Left ventricle myocardium superior (tissue), 1 donor: ENCODE data around the gene PLXND1. TPM values are rescaled to one million over a fixed set of nuclear protein-coding genes. Genes with fewer than 3 reads are reported as not detected.

ENCODE experiments used
- ATAC-seq: fragments of 200-7000 bp; cut with Tn5 transposase; one replicate; pipeline ENCODE4 v1.9.1; 2020; ENCODE audit warnings: mild to moderate bottlenecking, moderate library complexity
- DNase-seq: peaks from one replicate; pipeline ENCODE4 v3.0.0-alpha.2; 2020
- intact Hi-C: fragments of 100-400 bp; cut with micrococcal nuclease; formaldehyde crosslinking; loops from one replicate; pipeline ENCODE4 v1.11.0; 2022
- total RNA-seq: library from RNA; stranded (reverse); fragmentation: NEBNext Ultra II Directional; extraction: Animal tissue kit (Norgen Biotek cat#: 25700); gene quantifications from one replicate; pipeline ENCODE4 v1.2.1, GENCODE V29; 2021
- donor health status: DM: no; HTN: yes; CAD: no; lungs with severe emphysema.

Gene PLXND1
- total RNA-seq, 1 donor from 2014 or later, result 56.6 TPM

DNA sequence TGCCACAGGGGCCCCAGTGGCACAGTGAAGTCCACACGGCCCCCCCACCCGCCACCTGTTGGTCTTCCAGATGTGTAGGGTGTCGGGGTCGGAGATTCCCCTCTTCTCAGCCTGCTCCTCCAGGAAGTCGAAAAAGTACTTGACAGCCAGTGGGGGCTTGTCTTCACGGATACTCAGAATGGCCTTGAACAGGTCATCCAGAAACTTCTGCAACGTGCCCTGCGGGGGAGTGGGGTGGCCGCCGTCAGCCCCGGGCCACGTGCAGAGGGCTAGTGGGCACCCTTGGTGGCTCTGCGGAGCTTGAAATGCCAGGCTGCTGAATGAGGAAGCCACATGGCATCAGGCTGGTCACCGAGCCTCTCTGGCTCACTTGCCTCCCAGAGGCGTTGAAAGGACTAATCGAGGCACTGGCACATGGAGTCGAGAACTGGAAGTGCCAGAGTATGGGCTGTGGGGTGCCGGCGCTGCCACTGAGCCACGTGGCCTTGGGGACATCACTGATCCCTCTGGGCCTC is 46.9 kb downstream of the PLXND1 start:
- intact Hi-C loops, result no loop called here
- DNase-seq (no peak), ATAC-seq (no peak)

DNA sequence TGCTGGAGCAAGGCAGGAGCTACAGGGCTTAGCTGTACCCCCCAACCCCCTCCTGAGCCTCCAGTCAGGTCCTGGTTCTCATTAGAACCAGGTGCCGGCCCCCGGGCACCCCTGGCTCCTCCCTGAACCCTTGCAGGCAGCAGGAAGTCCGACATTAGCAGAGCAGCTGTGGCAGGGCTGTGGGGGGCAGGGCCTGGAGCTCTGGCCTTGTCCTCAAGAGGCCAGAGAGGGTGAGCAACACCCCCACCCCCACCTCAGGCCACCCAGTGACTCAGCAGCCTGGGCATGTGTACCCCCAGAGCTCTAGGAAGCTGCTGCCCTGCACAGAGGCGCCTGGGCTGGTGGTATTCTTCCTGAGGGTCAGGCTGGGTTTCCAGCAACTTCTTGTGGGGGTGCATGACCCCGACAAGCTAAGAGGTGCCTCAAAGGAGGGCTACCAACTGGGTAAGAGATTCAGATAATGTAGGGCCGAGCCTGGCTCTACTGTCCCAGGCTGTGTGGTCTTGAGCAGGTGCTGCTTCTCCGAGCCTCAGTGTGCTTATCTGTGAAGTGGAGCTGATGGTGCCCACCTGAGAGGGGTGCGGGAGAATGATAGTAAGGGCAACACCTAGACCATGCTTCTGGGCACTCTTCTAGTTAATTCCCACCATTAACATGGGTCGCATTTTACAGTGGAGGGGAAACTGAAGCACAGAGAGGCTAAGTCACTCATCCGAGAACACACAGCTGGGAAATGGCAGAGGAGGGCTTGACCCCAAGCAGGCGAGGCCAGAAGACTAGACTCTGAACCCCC is 47.5 kb downstream of the PLXND1 start:
- intact Hi-C loops, result no loop called here
- DNase-seq (no peak), ATAC-seq (no peak)

DNA sequence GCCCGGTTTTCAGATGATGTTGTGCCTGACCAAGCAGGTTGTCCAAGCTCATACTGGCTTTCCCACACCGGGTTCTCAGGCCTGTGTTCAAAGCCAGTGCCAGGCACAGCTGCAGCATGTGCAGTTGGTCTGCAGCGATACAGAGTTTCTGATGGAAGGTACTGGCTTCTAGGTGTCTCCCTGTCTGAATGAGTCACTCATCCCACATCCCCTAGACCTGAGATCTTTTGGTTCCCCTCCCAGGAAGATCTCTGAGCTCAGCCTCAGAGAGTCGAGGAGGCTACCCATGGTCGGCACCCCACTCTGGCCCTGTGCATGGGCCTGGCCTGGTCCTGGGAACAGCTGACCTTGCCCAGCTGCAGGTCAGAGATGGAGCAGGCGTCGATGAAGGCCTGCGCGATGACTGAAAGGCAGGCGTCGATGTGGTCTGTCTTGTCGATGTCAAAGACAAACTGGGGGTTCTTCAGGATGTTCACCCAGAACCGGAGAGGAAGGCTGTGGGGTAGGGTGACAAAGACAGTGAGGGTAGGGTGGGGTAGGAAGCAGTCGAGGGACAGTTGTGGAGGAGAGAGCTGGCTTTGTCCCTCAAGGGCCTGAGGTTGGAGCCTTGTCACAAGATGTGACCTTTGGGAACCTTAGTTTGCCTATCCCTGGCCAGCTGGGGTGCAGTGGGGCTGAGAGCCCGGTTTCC is 48.2 kb downstream of the PLXND1 start:
- DNase-seq (no peak), ATAC-seq (no peak)
- intact Hi-C loops, result no loop called here

DNA sequence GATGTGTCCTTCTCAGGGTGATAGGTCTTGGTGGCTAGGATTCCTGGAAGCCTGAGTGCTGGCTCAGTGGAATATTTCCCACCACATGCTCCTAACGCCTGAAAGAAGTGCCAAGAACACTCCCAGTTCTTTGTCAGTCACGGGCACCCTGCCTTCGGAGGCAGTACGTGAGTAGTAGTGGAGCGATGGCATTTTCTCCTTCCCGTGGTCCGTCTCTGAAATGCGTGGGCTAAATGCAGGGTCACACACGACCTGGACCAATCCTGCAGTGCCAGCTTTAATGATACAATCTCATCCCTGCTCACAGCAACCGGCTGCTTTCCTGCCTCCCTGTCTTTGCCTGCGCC is 49.0 kb downstream of the PLXND1 start:
- peak; percentile 65 for DNase-seq
- intact Hi-C loops, result no loop called here
- ATAC-seq, result peak; percentile 44

DNA sequence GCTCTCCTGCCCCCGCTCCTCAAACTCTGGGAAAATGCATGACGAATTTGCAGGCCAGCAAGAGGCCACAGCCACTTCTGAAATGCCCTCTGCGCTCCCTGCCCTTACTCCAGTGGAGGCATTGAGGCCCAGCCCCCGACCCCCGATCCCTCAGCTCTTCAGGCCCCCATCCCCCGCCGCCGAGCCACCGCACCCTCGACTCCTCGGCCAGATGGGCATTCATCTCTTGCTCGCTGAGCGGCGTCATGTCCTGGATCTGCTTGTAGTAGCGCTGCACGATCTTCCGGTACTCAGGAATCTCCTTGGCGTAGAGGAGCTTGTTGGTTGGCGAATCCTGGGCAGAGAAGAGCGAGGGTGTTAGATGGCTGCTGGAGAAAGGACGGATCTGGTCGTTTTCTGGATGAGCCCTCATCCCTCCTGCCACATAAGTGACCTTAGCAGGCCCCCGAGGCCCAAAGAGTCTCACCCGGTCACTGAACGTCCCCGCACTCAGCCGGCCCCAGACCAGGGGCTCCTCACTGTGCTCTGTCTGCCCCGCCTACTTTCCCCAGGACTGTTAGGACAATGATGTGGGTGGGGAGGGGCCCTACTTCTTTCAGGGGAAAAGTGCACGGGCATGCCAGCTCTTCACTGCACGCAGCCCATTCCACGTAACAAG is 49.5 kb downstream of the PLXND1 start:
- no peak for DNase-seq
- ATAC-seq, result no peak
- intact Hi-C loops, result no loop called here

GRCh38 chr3:129556358-129556695 is 50.1 kb downstream of the PLXND1 start:
- DNase-seq (no peak), ATAC-seq (no peak)
- intact Hi-C loops, result no loop called here

DNA sequence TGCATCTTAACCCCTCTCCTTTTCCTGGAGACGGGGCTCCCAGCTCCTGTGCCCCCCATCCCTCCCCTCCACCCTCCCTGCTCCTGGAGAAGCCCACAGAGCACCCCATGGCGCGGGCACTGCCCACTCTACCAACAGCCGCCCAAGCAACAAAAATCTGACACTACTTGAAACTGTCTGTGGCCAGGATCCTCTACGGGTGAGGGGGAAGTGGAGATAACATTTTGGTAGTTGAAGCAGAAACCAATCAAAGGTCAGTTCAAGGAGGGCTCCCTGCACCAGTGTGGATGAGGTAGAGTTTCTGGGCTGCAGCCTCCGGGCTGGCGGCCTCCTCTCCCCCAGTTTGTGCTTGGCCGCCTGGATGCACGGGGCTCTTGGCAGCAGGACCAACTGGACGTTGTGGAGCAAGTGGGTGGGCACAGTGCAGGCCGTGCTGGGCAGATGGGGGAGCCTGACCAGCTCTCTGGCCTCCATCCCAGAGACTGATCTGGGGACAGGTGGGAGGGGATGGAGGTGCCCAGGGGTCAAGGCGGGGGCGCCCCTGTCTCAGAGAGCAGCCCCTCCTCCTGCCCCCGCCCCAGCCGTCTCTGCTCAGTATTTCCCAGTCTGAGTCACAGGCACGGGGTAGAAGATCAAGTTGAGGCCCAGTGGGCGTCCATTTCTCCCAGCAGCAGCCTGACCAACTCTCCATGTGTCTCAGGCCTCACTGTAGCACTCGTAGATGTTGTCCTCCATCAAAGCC is 50.7 kb downstream of the PLXND1 start:
- intact Hi-C loops, result no loop called here
- DNase-seq, result no peak
- ATAC-seq, result no peak

- intact Hi-C loops, result no loop called here
- ATAC-seq (no peak), DNase-seq (no peak)
These were observed 51.3 kb downstream of the PLXND1 start for GRCh38 chr3:129555153-129555550.

DNA sequence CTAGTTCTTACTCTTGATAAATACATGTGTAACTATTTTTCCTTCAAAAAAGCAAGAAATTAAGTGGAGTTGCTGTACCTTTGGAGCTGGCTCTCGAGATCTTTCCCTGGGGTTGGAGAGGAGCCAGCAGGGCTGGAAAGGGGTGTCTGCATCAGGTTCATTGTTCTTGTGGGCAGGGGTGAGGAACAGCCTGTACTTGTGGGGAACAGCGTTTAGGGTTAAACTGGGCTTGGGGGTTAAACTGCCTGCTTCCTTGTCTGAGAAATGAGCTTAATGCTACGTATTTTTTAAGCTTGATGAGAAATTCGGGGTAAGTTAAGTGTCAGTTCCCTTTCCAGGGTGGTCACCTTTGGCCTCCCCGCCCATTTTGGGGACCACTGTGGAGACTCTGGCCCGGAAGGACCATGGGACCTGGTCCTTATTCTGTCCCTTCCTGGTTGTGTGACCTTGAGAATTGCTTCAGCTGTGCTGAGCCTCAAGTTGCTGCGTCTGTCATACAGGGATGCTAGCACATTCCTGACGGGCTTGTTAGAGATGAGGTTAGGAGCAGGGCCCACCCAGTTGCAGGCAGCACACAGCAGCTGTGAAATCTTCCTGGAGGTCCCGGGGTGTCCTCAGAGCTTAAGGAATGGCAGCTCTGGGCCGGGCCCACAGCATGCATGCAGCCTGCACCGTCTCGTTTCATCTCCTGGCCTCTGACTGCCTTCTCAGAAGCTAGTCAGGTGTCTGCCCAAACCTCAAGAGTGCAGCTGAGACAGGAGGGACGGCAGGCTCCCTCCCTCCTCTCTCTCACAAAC is 51.9 kb downstream of the PLXND1 start:
- DNase-seq (no peak), ATAC-seq (no peak)
- intact Hi-C loops, result no loop called here

GRCh38 chr3:129553719-129554118 is 52.8 kb downstream of the PLXND1 start:
- intact Hi-C loops, result no loop called here
- ATAC-seq (no peak), DNase-seq (no peak)

- DNase-seq (no peak), ATAC-seq (no peak)
- intact Hi-C loops, result no loop called here
These were observed 53.3 kb downstream of the PLXND1 start for GRCh38 chr3:129553171-129553570.

- ATAC-seq (peak; percentile 32), DNase-seq (no peak)
- intact Hi-C loops, result no loop called here
These were observed 54.0 kb downstream of the PLXND1 start for GRCh38 chr3:129552287-129553050.

- ATAC-seq, result no peak
- DNase-seq, result no peak
- intact Hi-C loops, result no loop called here
These were observed 56.7 kb downstream of the PLXND1 start for GRCh38 chr3:129549805-129550204.

- no peak for ATAC-seq
- intact Hi-C loops, result no loop called here
- DNase-seq, result no peak
These were observed 57.3 kb downstream of the PLXND1 start for GRCh38 chr3:129549006-129549800.

- intact Hi-C loops, result no loop called here
- DNase-seq, result peak; percentile 12
These were observed 58.1 kb downstream of the PLXND1 start for GRCh38 chr3:129548104-129548965.

GRCh38 chr3:129547241-129547640 is 59.2 kb downstream of the PLXND1 start:
- intact Hi-C loops, result no loop called here
- ATAC-seq (no peak), DNase-seq (peak; percentile 20)

More at GRCh38 chr3:129548104-129548965, 58.1 kb downstream of the PLXND1 start:
- ATAC-seq, result no peak
